PFSK-1 (cell line): Measurements from ENCODE around the gene CDC42BPG.

ENCODE experiments used
- POLR2AphosphoS5 ChIP-seq: IDR thresholded peaks from 2 replicates; pipeline ENCODE4 v1.6.1; 2012; ENCODE audit warnings: low read depth, mild to moderate bottlenecking, control low read depth, low read length, moderate library complexity
- TF ChIP-seq, protein P1 (sequence below), 2 experiments: IDR thresholded peaks; 2 replicates each; pipeline versions ENCODE4 v1.6.1 to v1.8.0; 2011 to 2012; ENCODE audit warnings: low read depth in 2 of 2, low read length in 2 of 2, control low read depth in 1 of 2, inconsistent platforms in 1 of 2, mild to moderate bottlenecking in 1 of 2, moderate library complexity in 1 of 2; ENCODE audit not compliant: insufficient read depth in 1 of 2

DNA sequence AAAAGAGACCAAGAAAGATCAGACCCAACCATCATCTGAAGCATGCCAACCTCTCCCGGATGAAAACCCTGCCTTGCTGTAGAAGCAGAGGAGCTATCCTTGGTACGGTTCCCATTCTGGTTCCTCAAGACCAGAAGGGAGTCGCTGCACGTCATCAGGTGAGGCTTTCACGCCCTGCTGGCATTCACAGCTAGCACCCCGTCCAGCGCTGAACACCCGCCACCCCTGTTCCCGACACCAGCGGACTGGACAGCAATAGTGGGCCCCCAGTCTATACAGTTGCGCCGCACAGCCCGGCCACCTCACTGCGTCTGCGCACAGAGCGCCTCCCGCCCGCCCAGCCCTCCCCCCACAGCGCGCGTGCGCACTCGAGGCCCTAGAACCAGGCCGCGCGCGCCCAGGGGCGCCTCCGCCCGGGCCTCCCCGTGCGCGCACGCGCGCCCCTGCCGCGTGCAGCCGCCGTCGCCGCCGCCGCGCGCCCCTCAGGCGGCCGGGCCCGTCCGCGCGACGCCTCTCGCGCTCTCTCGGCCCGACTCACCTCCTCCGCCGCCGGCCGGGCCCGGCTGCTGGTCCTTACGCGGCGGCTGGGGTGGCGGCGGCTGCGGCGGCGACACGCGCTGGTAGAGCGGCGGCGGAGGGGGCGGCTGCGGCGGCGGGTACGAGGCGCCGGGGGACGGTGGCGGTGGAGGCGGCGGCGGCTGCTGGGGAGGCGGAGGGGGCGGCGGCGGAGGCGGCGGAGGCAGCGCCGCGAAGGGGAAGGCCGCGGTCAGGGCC lies 66.8 kb downstream of the CDC42BPG start:
- no peak for TF ChIP-seq POLR2AphosphoS5
- TF ChIP-seq, protein P1, sequence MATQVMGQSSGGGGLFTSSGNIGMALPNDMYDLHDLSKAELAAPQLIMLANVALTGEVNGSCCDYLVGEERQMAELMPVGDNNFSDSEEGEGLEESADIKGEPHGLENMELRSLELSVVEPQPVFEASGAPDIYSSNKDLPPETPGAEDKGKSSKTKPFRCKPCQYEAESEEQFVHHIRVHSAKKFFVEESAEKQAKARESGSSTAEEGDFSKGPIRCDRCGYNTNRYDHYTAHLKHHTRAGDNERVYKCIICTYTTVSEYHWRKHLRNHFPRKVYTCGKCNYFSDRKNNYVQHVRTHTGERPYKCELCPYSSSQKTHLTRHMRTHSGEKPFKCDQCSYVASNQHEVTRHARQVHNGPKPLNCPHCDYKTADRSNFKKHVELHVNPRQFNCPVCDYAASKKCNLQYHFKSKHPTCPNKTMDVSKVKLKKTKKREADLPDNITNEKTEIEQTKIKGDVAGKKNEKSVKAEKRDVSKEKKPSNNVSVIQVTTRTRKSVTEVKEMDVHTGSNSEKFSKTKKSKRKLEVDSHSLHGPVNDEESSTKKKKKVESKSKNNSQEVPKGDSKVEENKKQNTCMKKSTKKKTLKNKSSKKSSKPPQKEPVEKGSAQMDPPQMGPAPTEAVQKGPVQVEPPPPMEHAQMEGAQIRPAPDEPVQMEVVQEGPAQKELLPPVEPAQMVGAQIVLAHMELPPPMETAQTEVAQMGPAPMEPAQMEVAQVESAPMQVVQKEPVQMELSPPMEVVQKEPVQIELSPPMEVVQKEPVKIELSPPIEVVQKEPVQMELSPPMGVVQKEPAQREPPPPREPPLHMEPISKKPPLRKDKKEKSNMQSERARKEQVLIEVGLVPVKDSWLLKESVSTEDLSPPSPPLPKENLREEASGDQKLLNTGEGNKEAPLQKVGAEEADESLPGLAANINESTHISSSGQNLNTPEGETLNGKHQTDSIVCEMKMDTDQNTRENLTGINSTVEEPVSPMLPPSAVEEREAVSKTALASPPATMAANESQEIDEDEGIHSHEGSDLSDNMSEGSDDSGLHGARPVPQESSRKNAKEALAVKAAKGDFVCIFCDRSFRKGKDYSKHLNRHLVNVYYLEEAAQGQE (IDR thresholded peaks at IDR 0.05; ENCODE audit: insufficient read depth in 1 of 2, low read depth in 2 of 2, low read length in 2 of 2) = peak; percentile 67 to 88
